ENCODE data around the gene ELF3.

DNA sequence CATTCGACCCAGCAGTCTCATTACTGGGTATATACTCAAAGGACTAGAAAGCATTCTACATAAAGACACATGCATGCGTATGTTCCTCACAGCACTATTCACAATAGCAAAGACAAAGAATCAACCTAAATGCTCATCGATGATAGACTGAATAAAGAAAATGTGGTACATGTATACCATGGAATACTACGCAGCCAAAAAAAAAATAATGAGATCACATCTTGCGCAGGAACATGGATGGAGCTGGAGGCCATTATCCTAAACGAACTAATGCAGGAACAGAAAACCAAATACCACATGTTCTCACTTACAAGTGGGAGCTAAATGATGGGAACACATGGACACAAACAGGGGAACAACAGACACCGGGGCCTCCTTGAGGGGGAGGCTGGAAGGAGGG lies 43.7 kb downstream of the ELF3 start:
- TF ChIP-seq, protein P1, sequence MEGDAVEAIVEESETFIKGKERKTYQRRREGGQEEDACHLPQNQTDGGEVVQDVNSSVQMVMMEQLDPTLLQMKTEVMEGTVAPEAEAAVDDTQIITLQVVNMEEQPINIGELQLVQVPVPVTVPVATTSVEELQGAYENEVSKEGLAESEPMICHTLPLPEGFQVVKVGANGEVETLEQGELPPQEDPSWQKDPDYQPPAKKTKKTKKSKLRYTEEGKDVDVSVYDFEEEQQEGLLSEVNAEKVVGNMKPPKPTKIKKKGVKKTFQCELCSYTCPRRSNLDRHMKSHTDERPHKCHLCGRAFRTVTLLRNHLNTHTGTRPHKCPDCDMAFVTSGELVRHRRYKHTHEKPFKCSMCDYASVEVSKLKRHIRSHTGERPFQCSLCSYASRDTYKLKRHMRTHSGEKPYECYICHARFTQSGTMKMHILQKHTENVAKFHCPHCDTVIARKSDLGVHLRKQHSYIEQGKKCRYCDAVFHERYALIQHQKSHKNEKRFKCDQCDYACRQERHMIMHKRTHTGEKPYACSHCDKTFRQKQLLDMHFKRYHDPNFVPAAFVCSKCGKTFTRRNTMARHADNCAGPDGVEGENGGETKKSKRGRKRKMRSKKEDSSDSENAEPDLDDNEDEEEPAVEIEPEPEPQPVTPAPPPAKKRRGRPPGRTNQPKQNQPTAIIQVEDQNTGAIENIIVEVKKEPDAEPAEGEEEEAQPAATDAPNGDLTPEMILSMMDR (IDR thresholded peaks at IDR 0.05): no peak
- TF ChIP-seq POLR2A (IDR thresholded peaks at IDR 0.05) (no peak), POLR2AphosphoS5 (IDR thresholded peaks at IDR 0.05) (no peak)
